Caki2 (cell line): Measurements from ENCODE around the gene SHH. TPM values are rescaled to one million over a fixed set of nuclear protein-coding genes. Genes with fewer than 3 reads are reported as not detected.

ENCODE experiments used
- DNase-seq: peaks from one replicate; pipeline ENCODE4 v3.0.0-alpha.2; 2015; ENCODE audit warnings: low read depth
- in situ Hi-C: cut with HindIII; loops from 2 replicates; pipeline ENCODE4 v1.10.0; 2016; ENCODE audit warnings: low sequenced_read_pairs, low pct_unique_long_range_greater_than_20kb, mixed read lengths
- total RNA-seq: library from RNA; depleted of rRNA; stranded (reverse); fragments of >200 nt; shearing (Covaris generic); gene quantifications from 2 replicates; pipeline ENCODE4 v1.2.3, GENCODE V29; 2014; ENCODE audit warnings: low replicate concordance

Gene SHH
- total RNA-seq, 1 experiment from 2014 or later, result 18.5 TPM

DNA sequence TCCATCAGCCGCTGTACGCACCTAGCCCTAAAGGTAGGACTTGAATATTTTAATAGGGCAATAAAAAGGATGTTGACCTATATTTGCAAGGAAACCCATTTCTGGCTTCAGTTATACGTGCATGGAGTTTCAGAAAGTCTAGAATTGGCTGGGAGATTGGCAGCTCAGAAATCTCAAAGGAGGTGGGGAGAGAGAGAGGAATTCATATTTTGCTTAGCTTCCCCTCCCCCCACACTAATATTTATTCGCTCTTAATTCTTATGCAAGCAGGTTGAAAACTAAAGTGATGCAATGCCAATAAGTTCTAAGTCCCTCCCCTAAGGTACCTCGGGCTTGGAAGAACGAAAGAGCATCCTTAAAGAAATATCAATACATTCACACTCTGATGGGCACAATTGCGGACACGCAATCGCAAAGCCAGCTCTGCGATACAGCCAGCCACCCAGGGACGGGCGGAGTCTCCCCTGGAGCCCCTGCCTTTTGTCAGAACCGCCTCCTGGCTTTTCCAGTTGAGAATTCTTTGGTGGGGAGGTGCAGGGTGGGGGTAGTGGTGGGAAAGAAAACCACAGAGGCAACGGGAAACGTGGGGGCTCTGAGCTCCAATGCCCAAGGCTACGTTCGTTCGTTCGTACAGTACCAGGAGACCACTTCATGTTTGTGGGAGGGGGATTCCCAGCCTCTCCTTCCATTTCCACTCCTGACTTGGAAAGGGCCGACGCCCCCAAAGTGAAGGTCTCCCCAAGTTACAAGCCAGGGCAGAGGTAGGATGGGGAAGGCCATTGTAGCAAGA, 1.3 kb downstream of the SHH start:
- peak; percentile 46 for DNase-seq
- in situ Hi-C loops, result no loop called here

- in situ Hi-C loops, result no loop called here
- peak; percentile 43 for DNase-seq
Observed at GRCh38 chr7:155809947-155810769, 2.1 kb downstream of the SHH start.

DNA sequence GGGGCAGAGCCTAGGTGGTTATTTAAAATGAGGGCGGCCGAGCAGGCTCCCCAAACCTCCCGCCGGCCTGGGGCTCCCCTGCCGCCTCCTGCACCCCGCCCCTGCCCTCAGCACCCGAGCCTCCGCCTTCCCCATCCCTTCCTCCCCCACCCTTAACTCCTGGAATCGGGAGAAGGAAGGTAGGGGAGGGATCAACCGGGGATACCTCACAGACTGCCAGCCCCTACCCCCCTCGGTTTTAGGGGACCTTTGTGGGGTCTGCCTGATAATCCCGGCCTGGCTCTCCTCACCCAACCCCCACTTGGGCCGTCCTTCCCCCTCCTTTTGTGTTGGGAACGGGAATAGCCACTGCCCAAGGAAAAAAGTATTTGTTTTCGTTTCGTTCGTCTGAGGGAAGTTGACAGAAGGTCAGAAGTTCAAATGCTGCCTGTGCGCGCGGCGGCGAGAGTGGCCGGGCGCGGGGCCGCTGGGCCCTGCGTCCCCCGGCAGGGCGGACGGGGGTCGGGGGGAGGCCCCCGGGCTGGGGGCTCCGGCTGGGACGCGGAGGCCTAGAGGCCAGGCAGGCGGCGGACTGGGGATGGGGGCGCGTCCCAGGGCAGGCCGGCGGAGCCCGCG, 2.8 kb downstream of the SHH start:
- DNase-seq, result peak; percentile 72
- in situ Hi-C loops, result no loop called here

- DNase-seq, result peak; percentile 84
- in situ Hi-C loops, result no loop called here
Observed at GRCh38 chr7:155808549-155809331, 3.5 kb downstream of the SHH start.

DNA sequence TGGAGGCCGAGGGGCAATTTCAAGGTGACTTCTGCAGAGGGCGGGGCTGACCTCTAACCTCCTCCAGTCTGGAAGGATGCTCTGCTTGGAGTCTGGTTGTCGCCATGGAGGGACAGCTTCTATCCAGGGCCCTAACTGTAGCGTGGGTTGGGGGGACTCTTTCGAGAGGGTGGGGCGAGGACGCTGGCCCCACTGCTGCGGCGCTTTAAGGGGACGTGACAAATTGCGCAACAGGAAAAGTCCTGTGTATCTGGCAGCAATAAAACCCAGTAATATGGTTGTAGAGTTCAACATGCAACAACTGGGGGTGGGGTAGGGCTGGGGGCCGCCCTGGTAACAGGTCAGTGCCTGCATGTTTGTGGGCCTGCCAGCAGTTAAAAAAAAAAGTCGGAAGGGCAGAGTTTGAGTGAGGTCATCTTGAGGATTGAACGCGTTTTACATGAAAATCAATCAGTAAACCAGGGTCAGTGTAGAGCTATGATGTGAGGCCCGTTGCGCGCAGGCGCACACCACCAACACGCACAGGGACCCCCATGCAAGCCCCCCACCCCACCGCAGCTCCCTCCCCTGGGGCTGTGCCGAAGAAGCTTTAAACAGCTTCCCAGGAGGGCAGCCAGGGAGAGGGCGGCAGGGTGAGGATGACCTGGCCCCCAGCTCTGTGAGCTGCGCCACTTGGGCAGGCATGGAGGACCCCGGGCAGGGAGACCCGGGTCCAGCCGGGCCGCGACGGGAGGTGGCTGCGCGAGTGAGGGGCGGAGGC, 4.3 kb downstream of the SHH start:
- in situ Hi-C loops, result no loop called here
- peak; percentile 57 for DNase-seq

GRCh38 chr7:155807065-155807671, 5.1 kb downstream of the SHH start:
- no peak for DNase-seq
- in situ Hi-C loops, result no loop called here

- no peak for DNase-seq
- in situ Hi-C loops, result no loop called here
Observed at GRCh38 chr7:155806096-155806871, 6.0 kb downstream of the SHH start.

GRCh38 chr7:155805826-155806095, 6.5 kb downstream of the SHH start:
- in situ Hi-C loops, result no loop called here
- DNase-seq, result no peak

DNA sequence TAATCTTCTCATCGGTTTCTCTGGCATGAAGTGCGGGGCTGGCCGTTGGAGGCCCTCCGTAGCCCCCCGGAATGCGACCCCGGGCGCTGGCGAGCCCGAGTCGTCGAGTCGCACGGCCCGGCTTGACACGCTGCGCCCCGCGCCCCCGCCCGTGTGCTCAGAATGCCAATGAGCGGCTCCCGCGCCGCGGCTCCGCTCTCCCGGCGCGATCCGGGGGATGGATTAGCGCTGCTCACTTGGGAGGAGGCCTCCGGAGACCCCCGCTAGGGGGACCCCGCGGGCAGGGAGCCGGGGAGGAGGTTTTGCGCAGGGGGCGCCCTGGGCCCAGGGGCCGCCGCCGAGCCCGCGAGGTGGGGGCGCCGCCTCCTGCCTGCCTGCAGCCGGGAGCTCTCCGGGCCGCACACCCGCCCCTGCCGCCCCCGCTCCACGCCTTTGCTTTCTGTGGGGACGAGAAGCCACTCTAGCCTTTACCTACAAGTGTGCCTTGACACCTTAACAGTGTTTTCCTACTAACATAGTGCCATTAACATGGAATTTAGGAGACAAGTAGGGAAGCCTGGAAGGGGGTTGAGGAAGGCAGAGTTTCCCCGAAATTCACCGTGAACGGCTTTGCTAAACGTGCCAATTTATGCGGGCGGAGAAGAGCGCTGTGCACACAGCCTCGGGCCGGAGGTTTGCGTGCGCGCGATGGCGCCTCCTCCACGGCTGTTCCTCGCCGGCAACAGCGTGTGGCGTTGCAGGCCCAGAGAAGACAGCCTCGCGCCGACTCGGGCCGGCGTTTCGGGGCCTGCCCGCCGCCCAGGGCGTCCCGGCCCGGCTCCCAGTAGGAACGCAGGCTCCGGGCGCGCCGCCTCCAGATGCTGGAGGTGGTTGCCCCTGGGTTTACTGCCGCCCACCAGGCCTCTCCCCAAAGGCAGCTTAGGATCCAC, 7.1 kb downstream of the SHH start:
- in situ Hi-C loops, result no loop called here
- DNase-seq, result no peak

DNA sequence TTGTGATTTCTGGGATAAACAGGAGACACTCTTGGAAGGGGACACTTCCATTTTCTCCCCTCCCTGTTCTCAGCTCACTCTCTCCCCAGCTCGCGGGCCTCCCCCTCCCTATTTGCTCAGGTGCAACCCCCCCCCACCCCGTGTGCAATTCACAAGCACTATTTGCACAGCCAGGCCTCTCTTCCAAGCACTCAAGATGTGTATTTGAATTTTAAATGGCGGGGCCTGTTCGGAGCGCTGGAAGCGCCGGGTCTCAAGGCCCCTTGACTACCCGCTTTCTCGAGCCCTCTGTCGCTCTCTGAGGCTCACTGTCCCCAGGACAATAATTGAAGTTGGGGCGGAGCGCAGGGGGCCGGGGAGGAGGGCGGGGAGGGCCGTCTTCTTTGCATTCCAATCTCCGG, 7.8 kb downstream of the SHH start:
- in situ Hi-C loops, result no loop called here
- DNase-seq, result no peak

- in situ Hi-C loops, result no loop called here
Observed at GRCh38 chr7:155803418-155804376, 8.6 kb downstream of the SHH start.

GRCh38 chr7:155802906-155803417, 9.3 kb downstream of the SHH start:
- no peak for DNase-seq
- in situ Hi-C loops, result no loop called here

More at GRCh38 chr7:155803418-155804376, 8.6 kb downstream of the SHH start:
- no peak for DNase-seq

DNA sequence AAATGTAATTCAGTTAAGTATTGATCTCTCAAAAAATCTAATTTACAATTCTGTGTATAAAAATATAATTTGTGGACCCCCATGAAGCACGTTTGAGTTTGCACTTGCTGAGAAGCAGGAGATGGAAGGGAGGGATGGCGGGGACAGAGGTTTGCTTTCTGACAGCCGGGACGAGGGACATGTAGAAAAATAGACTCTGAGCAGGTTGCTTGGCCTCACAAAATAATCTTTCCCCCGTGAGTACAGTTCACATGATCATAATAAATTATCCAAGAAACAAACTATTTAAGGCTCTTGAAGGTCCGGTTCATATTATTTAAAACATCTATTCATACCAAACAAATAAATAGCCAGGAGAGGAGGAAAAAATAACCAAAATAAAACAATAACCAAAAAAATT, 10.0 kb downstream of the SHH start:
- in situ Hi-C loops, result no loop called here
- DNase-seq, result no peak

- in situ Hi-C loops, result no loop called here
- no peak for DNase-seq
Observed at GRCh38 chr7:155800741-155801267, 11.5 kb downstream of the SHH start.
